ENCODE data around the gene ATP6V1G2.
A peak's percentile ranks its signal among the peaks of the same experiment; 100 is the strongest.

Gene ATP6V1G2

GRCh38 chr6:31544676-31545075 is 1.7 kb downstream of the ATP6V1G2 start:
- H3K27ac ChIP-seq (ENCODE audit: low read depth, low read length): no peak overlapping the region
- peaks cover 13% of the 10 kb centered on the region; the same call in 1 of the 2 replicates for H4K20me1 ChIP-seq (ENCODE audit: control insufficient read depth, insufficient read depth, low read depth, low read length)
- H3K36me3 ChIP-seq (ENCODE audit: control insufficient read depth, low read length): peaks cover 43% of the 10 kb centered on the region
- H3K27me3 ChIP-seq (ENCODE audit: control insufficient read depth, low read length): no peaks in the 10 kb centered on the region
- TF ChIP-seq, protein P1, sequence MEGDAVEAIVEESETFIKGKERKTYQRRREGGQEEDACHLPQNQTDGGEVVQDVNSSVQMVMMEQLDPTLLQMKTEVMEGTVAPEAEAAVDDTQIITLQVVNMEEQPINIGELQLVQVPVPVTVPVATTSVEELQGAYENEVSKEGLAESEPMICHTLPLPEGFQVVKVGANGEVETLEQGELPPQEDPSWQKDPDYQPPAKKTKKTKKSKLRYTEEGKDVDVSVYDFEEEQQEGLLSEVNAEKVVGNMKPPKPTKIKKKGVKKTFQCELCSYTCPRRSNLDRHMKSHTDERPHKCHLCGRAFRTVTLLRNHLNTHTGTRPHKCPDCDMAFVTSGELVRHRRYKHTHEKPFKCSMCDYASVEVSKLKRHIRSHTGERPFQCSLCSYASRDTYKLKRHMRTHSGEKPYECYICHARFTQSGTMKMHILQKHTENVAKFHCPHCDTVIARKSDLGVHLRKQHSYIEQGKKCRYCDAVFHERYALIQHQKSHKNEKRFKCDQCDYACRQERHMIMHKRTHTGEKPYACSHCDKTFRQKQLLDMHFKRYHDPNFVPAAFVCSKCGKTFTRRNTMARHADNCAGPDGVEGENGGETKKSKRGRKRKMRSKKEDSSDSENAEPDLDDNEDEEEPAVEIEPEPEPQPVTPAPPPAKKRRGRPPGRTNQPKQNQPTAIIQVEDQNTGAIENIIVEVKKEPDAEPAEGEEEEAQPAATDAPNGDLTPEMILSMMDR (IDR thresholded peaks at IDR 0.05; ENCODE audit: low read depth, low read length, poor library complexity, severe bottlenecking): no peak
- no peak for TF ChIP-seq EZH2phosphoT487 (IDR thresholded peaks at IDR 0.05; ENCODE audit: borderline replicate concordance, low read length)
- peaks cover 62% of the 10 kb centered on the region for H3K4me1 ChIP-seq (ENCODE audit: control insufficient read depth, low read length)
- H3F3A ChIP-seq (ENCODE audit: control insufficient read depth, insufficient read depth): peaks cover 22% of the 10 kb centered on the region
- peak overlapping the region; percentile 6; the same call in 1 of the 2 replicates for H3K4me2 ChIP-seq (ENCODE audit: low read length)
- H3K9me2 ChIP-seq (replicated peaks; ENCODE audit: control insufficient read depth, low read length): no peaks in the 10 kb centered on the region
- H3K79me2 ChIP-seq (ENCODE audit: control insufficient read depth, low read length): peaks cover 50% of the 10 kb centered on the region
- H3K4me3 ChIP-seq (ENCODE audit: low read length): no peak overlapping the region
- no peaks in the 10 kb centered on the region for H3K9me3 ChIP-seq (ENCODE audit: control insufficient read depth, insufficient read depth, low read length)

DNA sequence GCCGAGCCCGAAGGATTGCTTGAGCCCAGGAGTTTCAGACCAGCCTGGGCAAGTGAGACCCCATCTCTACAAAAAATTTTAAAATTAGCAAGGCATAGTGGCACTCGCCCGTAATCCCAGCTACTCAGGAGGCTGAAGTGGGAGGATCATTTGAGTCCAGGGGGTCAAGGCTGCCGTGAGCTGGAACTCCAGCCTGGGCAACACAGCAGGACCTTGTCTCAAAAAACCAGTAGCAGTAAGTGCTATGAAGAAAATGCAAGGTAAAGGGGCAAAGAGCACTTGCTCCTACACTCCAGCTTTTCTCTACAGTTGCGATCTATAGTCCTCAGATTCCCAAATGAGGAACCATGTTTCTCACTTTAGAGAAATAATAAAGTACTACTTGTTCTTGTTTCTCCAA is 2.8 kb downstream of the ATP6V1G2 start:
- peaks cover 62% of the 10 kb centered on the region for H3K4me1 ChIP-seq (ENCODE audit: control insufficient read depth, low read length)
- H3K27me3 ChIP-seq (ENCODE audit: control insufficient read depth, low read length): no peaks in the 10 kb centered on the region
- peaks cover 48% of the 10 kb centered on the region for H3K36me3 ChIP-seq (ENCODE audit: control insufficient read depth, low read length)
- H3K79me2 ChIP-seq (ENCODE audit: control insufficient read depth, low read length): peaks cover 61% of the 10 kb centered on the region
- no peak overlapping the region for H3K27ac ChIP-seq (ENCODE audit: low read depth, low read length)
- peak overlapping the region; percentile 98; the same call in 1 of the 2 replicates for H3K4me3 ChIP-seq (ENCODE audit: low read length)
- H3F3A ChIP-seq (ENCODE audit: control insufficient read depth, insufficient read depth): peaks cover 25% of the 10 kb centered on the region
- peaks cover 24% of the 10 kb centered on the region for H4K20me1 ChIP-seq (ENCODE audit: control insufficient read depth, insufficient read depth, low read depth, low read length)
- no peaks in the 10 kb centered on the region for H3K9me3 ChIP-seq (ENCODE audit: control insufficient read depth, insufficient read depth, low read length)
- TF ChIP-seq, protein P1 (IDR thresholded peaks at IDR 0.05; ENCODE audit: low read depth, low read length, poor library complexity, severe bottlenecking): no peak
- TF ChIP-seq EZH2phosphoT487 (IDR thresholded peaks at IDR 0.05; ENCODE audit: borderline replicate concordance, low read length): no peak
- peak overlapping the region; percentile 70; the same call in 1 of the 2 replicates for H3K4me2 ChIP-seq (ENCODE audit: low read length)
- H3K9me2 ChIP-seq (replicated peaks; ENCODE audit: control insufficient read depth, low read length): no peaks in the 10 kb centered on the region

GRCh38 chr6:31541658-31542521 is 4.5 kb downstream of the ATP6V1G2 start, which contains the start of gene DDX39B:
DDX39B (minus strand) TSS chr6:31542003; CDS start chr6:31540532, 1,471 bp downstream.
- peaks cover 28% of the 10 kb centered on the region for H4K20me1 ChIP-seq (ENCODE audit: control insufficient read depth, insufficient read depth, low read depth, low read length)
- no peaks in the 10 kb centered on the region for H3K27me3 ChIP-seq (ENCODE audit: control insufficient read depth, low read length)
- H3F3A ChIP-seq (ENCODE audit: control insufficient read depth, insufficient read depth): peaks cover 20% of the 10 kb centered on the region
- H3K9me3 ChIP-seq (ENCODE audit: control insufficient read depth, insufficient read depth, low read length): no peaks in the 10 kb centered on the region
- H3K79me2 ChIP-seq (ENCODE audit: control insufficient read depth, low read length): peaks cover 68% of the 10 kb centered on the region
- H3K4me2 ChIP-seq (ENCODE audit: low read length): peak within 1 kb of the TSS; percentile 70
- TF ChIP-seq, protein P1 (IDR thresholded peaks at IDR 0.05; ENCODE audit: low read depth, low read length, poor library complexity, severe bottlenecking): peak; percentile 16
- no peak for TF ChIP-seq EZH2phosphoT487 (IDR thresholded peaks at IDR 0.05; ENCODE audit: borderline replicate concordance, low read length)
- peak within 1 kb of the TSS; percentile 88 for H3K27ac ChIP-seq (ENCODE audit: low read depth, low read length)
- H3K36me3 ChIP-seq (ENCODE audit: control insufficient read depth, low read length): peaks cover 61% of the 10 kb centered on the region
- H3K4me1 ChIP-seq (ENCODE audit: control insufficient read depth, low read length): peaks cover 54% of the 10 kb centered on the region
- no peaks in the 10 kb centered on the region for H3K9me2 ChIP-seq (replicated peaks; ENCODE audit: control insufficient read depth, low read length)
- H3K4me3 ChIP-seq (ENCODE audit: low read length): peak within 1 kb of the TSS; percentile 98
